CD4-positive, alpha-beta T cell treated with Interleukin-15 for 4 hours (primary cell): ENCODE measurements around the gene PIK3R1.
A peak's percentile ranks its signal among the peaks of the same experiment; 100 is the strongest.

ENCODE experiments used
- DNase-seq: peaks from one replicate; pipeline ENCODE4 v3.0.0-alpha.2; 2020; ENCODE audit warnings: low spot score

The PIK3R1 gene

GRCh38 chr5:68215208-68215897 is at the start of gene PIK3R1:
TSS of gene PIK3R1 (plus strand) at chr5:68215756. CDS start at chr5:68226676, 10,920 bp downstream.
- peak; percentile 89 for DNase-seq

GRCh38 chr5:68167195-68167651 is 48.3 kb upstream of the PIK3R1 start:
- no peak for DNase-seq

- no peak for DNase-seq
Observed at GRCh38 chr5:68169903-68170302, 45.7 kb upstream of the PIK3R1 start.

GRCh38 chr5:68170826-68171558 is 44.6 kb upstream of the PIK3R1 start:
- DNase-seq: no peak

- DNase-seq: no peak
Observed at GRCh38 chr5:68172314-68172713, 43.2 kb upstream of the PIK3R1 start.

GRCh38 chr5:68173007-68173406 is 42.5 kb upstream of the PIK3R1 start:
- DNase-seq: no peak

DNA sequence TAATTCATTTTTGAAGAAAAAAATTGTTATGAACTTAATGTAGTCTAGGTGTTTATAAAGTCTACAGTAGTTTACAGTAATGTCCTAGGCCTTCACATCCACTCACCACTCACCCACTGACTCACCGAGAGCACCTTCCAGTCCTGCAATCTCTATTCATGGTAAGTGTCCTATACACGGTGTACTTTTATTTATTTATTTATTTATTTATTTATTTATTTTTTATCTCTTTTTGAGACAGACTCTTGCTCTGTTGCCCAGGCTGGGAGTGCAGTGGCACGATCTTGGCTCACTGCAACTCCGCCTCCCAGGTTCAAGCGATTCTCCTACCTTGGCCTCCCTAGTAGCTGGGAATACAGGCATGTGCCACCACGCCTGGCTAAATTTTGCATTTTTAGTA is 39.3 kb upstream of the PIK3R1 start:
- no peak for DNase-seq

- DNase-seq: no peak
Observed at GRCh38 chr5:68176802-68177479, 38.6 kb upstream of the PIK3R1 start.

DNA sequence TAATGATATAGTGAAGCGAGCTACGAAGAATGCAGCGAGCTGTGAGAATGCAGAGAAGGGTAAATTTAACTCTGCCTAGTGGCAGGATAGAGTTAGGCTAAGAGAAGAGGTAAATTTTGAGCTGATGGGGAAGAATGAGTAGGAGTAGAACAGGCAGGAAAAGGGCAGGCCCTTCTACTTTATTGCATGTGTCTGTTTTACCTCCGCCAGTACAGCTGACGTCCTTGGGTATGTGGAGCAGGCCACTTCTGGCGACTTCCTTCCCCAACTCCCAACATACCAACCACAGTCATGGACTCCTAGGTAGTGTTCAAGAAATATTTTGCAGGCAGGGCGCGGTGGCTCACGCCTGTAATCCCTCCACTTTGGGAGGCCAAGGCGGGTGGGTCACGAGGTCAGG is 37.9 kb upstream of the PIK3R1 start:
- DNase-seq: no peak

DNA sequence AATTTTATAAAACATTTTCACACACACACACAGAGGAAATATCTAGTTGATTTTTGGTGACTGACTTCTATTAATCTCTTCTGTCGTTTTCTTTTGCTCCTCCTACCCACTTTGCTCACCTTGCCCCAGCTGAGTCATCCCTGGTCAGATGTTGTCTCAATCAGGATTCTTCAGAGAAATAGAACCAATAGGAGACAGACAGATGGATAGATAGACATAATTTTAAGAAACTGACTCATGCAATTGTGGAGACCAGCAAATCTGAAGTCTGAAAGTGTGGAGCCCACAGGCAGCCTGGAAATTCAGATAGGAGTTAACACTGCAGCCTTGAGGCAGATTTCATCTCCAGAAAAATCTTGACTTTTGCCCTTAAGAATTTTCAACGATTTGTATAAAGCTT is 37.0 kb upstream of the PIK3R1 start:
- peak; percentile 12 for DNase-seq

GRCh38 chr5:68180121-68181038 is 35.2 kb upstream of the PIK3R1 start:
- no peak for DNase-seq

GRCh38 chr5:68181039-68181599 is 34.4 kb upstream of the PIK3R1 start:
- DNase-seq: no peak

- no peak for DNase-seq
Observed at GRCh38 chr5:68182094-68182493, 33.5 kb upstream of the PIK3R1 start.

- DNase-seq: no peak
Observed at GRCh38 chr5:68182534-68182933, 33.0 kb upstream of the PIK3R1 start.

- no peak for DNase-seq
Observed at GRCh38 chr5:68187268-68188055, 28.1 kb upstream of the PIK3R1 start.

DNA sequence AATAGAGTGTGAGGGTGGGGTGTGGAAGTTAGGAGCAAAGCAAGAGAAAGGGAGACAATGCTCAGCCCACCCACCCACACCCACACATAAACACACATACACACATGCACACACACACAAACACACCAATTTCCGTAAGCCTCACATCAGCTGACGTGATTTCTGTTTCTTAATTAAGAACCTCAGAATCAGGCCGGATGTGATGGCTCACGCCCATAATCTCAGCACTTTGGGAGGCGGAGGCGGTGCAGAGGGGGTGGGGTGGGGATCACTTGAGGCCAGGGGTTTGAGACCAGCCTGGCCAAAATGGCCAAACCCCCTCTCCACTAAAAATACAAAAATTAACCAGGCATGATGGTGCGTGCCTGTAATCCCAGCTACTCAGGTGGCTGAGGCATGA is 26.4 kb upstream of the PIK3R1 start:
- DNase-seq: no peak

GRCh38 chr5:68189613-68190012 is 25.9 kb upstream of the PIK3R1 start:
- no peak for DNase-seq

DNA sequence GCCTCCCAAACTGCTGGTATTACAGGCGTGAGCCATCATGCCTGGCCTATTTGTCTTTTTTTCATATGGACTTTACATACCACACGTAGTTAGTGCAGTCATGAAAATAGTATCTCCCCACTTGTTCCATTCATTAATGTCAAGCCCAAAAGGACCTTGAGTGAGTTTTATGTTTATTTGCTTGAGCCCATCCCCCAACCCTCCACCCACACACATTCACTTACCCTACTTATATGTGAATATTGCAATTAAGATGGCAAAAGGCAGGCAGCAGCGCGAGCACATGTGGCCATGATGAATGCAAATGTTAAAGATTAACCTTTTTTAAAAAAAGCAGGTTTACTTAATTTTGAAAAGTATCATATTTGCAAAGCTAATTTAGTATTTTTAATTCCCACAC is 24.9 kb upstream of the PIK3R1 start:
- DNase-seq: no peak

- DNase-seq: no peak
Observed at GRCh38 chr5:68191083-68191791, 24.3 kb upstream of the PIK3R1 start.

DNA sequence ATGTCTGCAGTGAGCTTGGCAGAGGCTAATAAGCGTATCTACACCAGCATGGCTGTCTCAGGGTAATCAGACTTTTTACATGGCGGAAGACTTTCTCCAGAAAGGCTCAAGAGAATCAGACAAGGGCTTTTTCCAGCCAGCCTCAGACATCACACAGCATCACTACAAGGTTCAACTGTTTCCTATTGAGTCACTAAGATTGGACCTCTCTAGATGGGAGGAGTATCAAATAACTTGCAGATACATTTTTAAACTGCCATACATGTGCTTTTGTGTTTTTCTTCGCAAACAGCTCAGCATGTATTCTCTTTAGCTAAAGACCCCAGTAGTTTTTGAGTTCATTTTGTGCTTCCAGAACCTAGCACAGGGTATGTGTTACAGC is 22.9 kb upstream of the PIK3R1 start:
- DNase-seq: no peak
